Ramos (cell line): Measurements from ENCODE around the gene PACRG.

ENCODE experiments used
- in situ Hi-C: fragments of 300-500 bp; cut with MboI; formaldehyde crosslinking; loops from one replicate; pipeline ENCODE4 v1.14.3; 2022; ENCODE audit warnings: low sequenced_read_pairs; ENCODE audit not compliant: unreplicated experiment

Gene PACRG

GRCh38 chr6:163318071-163318786, 590.5 kb downstream of the PACRG start:
- in situ Hi-C loops: no loop called here

GRCh38 chr6:163319609-163320366, 592.0 kb downstream of the PACRG start:
- in situ Hi-C loops: no loop called here

DNA sequence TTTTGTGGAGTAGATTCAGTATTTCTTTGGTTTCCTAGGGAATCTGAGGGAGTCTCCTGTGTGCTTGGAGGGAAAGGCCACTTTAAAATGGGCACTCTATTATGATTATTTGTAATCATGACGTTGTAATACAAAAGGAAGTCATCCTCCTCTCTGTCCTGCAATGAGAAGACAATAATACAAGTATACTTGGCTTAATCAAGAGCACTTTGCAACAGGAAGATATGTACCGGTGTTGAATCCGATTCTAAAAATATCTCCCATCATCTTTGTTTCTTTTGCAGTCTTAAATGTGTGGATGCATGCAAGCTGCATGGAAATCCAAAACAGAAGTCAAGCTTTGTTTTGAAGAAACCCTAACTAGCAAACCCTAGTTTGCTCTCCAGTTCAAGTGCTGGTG, 592.6 kb downstream of the PACRG start:
- in situ Hi-C loops: no loop called here

DNA sequence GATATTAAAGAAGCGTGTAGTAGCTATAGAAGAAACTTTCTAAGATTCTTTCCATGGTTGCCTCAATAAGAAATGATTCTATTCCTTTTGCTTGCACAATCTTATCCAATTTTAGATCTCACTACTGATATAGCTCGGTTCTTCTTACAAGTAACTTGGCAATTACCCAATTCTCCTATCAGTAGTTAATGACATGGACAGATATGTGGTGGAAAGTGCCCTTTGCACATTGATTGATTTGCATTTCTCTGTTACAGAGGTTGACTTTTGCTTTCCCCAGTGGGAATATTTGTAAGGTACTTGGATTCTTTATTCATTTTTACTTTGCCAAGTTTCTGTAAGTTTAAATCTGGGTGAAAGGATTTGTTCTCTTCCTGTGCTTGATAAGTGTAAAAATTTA, 593.0 kb downstream of the PACRG start:
- in situ Hi-C loops: no loop called here

DNA sequence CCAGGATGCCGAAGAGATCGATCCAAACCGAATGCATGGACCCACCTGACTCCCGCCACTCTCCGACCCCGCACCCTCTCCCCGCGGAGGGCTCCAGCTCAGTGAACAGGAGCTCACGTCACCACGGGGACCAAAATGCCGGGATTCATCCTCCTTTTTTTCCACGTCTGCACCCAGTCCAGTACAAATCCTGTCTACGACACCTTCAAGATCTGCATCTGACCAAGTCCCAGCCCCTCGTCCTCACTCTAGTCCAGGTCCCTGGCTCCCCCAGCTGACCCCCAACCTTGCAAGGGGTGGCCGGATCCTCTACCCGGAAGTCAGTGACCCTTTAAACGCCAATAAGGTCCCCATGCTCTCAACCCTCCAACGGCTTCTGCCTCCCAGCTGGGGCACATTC, 593.9 kb downstream of the PACRG start:
- in situ Hi-C loops: no loop called here

- in situ Hi-C loops: no loop called here
Measured at GRCh38 chr6:163323274-163323673, 595.5 kb downstream of the PACRG start.

GRCh38 chr6:163323705-163324104, 595.9 kb downstream of the PACRG start:
- in situ Hi-C loops: no loop called here

- in situ Hi-C loops: no loop called here
Measured at GRCh38 chr6:163324326-163324687, 596.5 kb downstream of the PACRG start.

- in situ Hi-C loops: no loop called here
Measured at GRCh38 chr6:163324688-163325389, 597.1 kb downstream of the PACRG start.

- in situ Hi-C loops: no loop called here
Measured at GRCh38 chr6:163325390-163325784, 597.6 kb downstream of the PACRG start.

GRCh38 chr6:163327165-163327880, 599.5 kb downstream of the PACRG start:
- in situ Hi-C loops: no loop called here

DNA sequence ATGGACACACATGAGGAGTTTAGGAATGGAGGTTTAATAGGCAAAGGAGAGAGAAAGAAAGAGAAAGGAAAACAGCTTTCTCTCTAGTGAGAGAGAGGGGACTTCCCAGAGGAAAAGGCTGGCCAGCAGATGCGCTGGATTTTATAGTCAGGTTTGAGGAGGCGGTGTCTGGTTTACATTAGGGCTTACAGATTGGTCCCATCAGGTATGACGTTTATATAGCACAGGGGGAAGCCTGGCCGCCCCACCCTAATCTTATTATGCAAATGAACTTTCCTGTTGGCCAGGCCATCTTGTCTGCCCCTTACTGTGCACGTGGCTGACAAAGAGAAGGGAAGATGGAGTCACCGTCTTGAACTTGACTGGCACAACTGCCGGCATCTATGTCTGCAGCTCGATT, 600.1 kb downstream of the PACRG start:
- in situ Hi-C loops: no loop called here

DNA sequence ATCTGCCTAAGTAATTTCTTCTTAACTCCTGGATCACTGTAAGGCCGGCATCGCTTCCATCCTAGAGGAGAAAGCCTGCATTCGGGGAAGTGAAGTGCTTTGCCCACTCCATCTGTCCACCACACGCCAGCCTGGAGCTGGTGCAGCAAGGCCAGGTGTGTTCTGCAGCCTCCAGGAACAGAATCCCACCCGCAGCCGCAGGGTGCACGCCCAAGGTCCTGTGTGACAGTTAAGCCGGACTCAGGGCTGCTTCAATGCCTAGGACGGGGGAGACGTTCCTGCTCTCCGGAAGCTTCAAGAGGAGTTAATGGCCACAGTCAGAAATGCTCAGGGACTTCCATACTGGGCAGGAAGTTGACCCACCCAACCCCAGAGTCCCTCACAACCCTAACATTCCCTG, 600.6 kb downstream of the PACRG start:
- in situ Hi-C loops: no loop called here

- in situ Hi-C loops: no loop called here
Measured at GRCh38 chr6:163329991-163330390, 602.2 kb downstream of the PACRG start.

GRCh38 chr6:163331245-163331644, 603.5 kb downstream of the PACRG start:
- in situ Hi-C loops: no loop called here

- in situ Hi-C loops: no loop called here
Measured at GRCh38 chr6:163332575-163332974, 604.8 kb downstream of the PACRG start.

DNA sequence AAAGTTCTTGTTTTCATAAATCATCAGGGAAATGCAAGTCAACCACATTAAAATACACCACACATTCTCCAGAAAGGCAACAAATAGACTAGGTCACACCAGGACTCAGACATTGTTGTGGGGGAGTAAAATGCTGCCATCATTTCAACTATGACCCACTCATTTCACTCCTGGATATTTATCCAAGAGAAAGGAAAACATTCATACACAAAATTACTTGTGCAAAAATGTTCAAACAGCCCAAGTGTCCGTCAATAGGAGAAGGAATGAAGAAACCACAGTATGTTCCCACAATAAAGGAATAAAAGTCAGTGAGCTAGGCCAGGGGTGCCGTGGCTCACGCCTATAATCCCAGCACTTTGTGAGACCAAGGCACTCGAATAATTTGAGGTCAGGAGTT, 605.3 kb downstream of the PACRG start:
- in situ Hi-C loops: no loop called here

GRCh38 chr6:163333701-163334663, 606.2 kb downstream of the PACRG start:
- in situ Hi-C loops: no loop called here

GRCh38 chr6:163335056-163335455, 607.3 kb downstream of the PACRG start:
- in situ Hi-C loops: no loop called here
